HS-5 (cell line): Measurements from ENCODE around the gene TOMM40.
"Not testable (repeated sequence)": the region's sequence is repeated elsewhere in the genome, so short reads cannot be mapped to it uniquely, and the experiment has no call there.

Experiments used
- DNase-seq: peaks from one replicate; pipeline ENCODE4 v3.0.0-alpha.2; 2012; ENCODE audit warnings: low read depth

TOMM40 gene

GRCh38 chr19:44891016-44891882 lies at the start of gene TOMM40:
Gene TOMM40 (plus strand): TSS chr19:44891254. CDS start chr19:44891416, 162 bp downstream.
- DNase-seq, result no peak

GRCh38 chr19:44845286-44845611 lies 45.8 kb upstream of the TOMM40 start:
- no peak for DNase-seq

GRCh38 chr19:44845612-44846454 lies 45.2 kb upstream of the TOMM40 start, which contains the start of gene NECTIN2:
Gene NECTIN2 (plus strand): TSS chr19:44846297. CDS start chr19:44846526, 229 bp downstream.
- DNase-seq, result peak; percentile 93

GRCh38 chr19:44846455-44847143 lies 44.5 kb upstream of the TOMM40 start:
- no peak for DNase-seq

GRCh38 chr19:44847144-44848035 lies 43.7 kb upstream of the TOMM40 start:
- DNase-seq, result no peak

GRCh38 chr19:44848036-44848811 lies 42.8 kb upstream of the TOMM40 start:
- no peak for DNase-seq

- no peak for DNase-seq
Measured at GRCh38 chr19:44848812-44849447, 42.1 kb upstream of the TOMM40 start.

- no peak for DNase-seq
Measured at GRCh38 chr19:44850641-44851109, 40.4 kb upstream of the TOMM40 start.

- DNase-seq, result no peak
Measured at GRCh38 chr19:44851427-44851826, 39.6 kb upstream of the TOMM40 start.

GRCh38 chr19:44855606-44856005 lies 35.4 kb upstream of the TOMM40 start:
- no peak for DNase-seq

GRCh38 chr19:44856421-44857083 lies 34.5 kb upstream of the TOMM40 start:
- DNase-seq, result no peak

- DNase-seq, result no peak
Measured at GRCh38 chr19:44857837-44858236, 33.2 kb upstream of the TOMM40 start.

GRCh38 chr19:44861576-44861975 lies 29.5 kb upstream of the TOMM40 start:
- not testable (repeated sequence) for DNase-seq

- DNase-seq, result no peak
Measured at GRCh38 chr19:44863990-44864389, 27.1 kb upstream of the TOMM40 start.

GRCh38 chr19:44865196-44865767 lies 25.8 kb upstream of the TOMM40 start:
- DNase-seq, result no peak

- DNase-seq, result no peak
Measured at GRCh38 chr19:44866664-44867063, 24.4 kb upstream of the TOMM40 start.

- DNase-seq, result no peak
Measured at GRCh38 chr19:44867578-44867977, 23.5 kb upstream of the TOMM40 start.

- DNase-seq, result no peak
Measured at GRCh38 chr19:44869733-44870470, 21.2 kb upstream of the TOMM40 start.
